Gastrocnemius medialis (tissue), 4 donors: ENCODE measurements around the gene UBE2L3. TPM values are rescaled to one million over a fixed set of nuclear protein-coding genes. Genes with fewer than 3 reads are reported as not detected.
A peak's percentile ranks its signal among the peaks of the same experiment; 100 is the strongest.

Experiments
- ATAC-seq, 2 donors: fragments of 150-250 bp; one replicate each; pipeline ENCODE4 v1.9.1; 2016
- DNase-seq, 2 donors: peaks; one replicate each; pipeline ENCODE4 v3.0.0-alpha.2; 2019
- H3K27ac ChIP-seq, 4 donors: fragments of 200-600 bp; sonication (generic); 1 replicate in 1 of 4; 2 replicates in 3 of 4; pipeline ENCODE4 v1.5.1; 2016 to 2018; ENCODE audit warnings: mild to moderate bottlenecking in 2 of 4, moderate library complexity in 1 of 4
- H3K27me3 ChIP-seq, 3 donors: fragments of 200-600 bp; sonication (generic) in 2 of 3; 1 replicate in 1 of 3; 2 replicates in 2 of 3; pipeline versions ENCODE4 v1.5.1 to v1.6.0; 2016 to 2019; ENCODE audit warnings: mild to moderate bottlenecking in 1 of 3, moderate library complexity in 1 of 3
- H3K36me3 ChIP-seq, 2 donors: fragments of 200-600 bp; sonication (generic) in 1 of 2; one replicate each; pipeline ENCODE4 v1.5.1; 2017 to 2018
- H3K4me1 ChIP-seq, 2 donors: fragments of 200-600 bp; sonication (generic) in 1 of 2; one replicate each; pipeline ENCODE4 v1.5.1; 2016 to 2017; ENCODE audit warnings: mild to moderate bottlenecking in 2 of 2
- H3K4me3 ChIP-seq, 4 donors: fragments of 200-600 bp; sonication (generic) in 3 of 4; 1 replicate in 1 of 4; 2 replicates in 3 of 4; pipeline ENCODE4 v1.5.1; 2016 to 2019; ENCODE audit warnings: mild to moderate bottlenecking in 2 of 4
- H3K9me3 ChIP-seq, 3 donors: fragments of 200-600 bp; sonication (generic) in 2 of 3; 1 replicate in 1 of 3; 2 replicates in 2 of 3; pipeline ENCODE4 v1.5.1; 2016 to 2019
- CTCF ChIP-seq, 5 experiments: fragments of 450-650 bp in 3 of 5; fragments of 200-600 bp in 2 of 5; sonication (generic) in 2 of 5; IDR thresholded peaks in 4 of 5; conservative IDR thresholded peaks in 1 of 5; 1 replicate in 4 of 5; 2 replicates in 1 of 5; pipeline ENCODE4 v1.5.1; 2016 to 2019; ENCODE audit warnings: antibody characterized with exemption in 5 of 5, mild to moderate bottlenecking in 3 of 5, moderate library complexity in 3 of 5
- POLR2A ChIP-seq, 2 donors: fragments of 450-650 bp; IDR thresholded peaks; one replicate each; pipeline ENCODE4 v1.6.1; 2017; ENCODE audit warnings: antibody characterized with exemption in 2 of 2, mild to moderate bottlenecking in 2 of 2, moderate library complexity in 2 of 2
- in situ Hi-C, 4 donors: fragments of 200-750 bp; cut with MboI; loops; one replicate each; pipeline versions ENCODE4 v1.15.0 to v1.8.0; 2017; ENCODE audit warnings: low sequenced_read_pairs in 4 of 4
- intact Hi-C: fragments of 100-400 bp; cut with DNase I; formaldehyde crosslinking; loops from one replicate; pipeline ENCODE4 v1.15.1; 2023; ENCODE audit warnings: low total_unique reads
- total RNA-seq, 4 donors: library from RNA; depleted of rRNA; stranded (reverse); fragments of >200 nt; gene quantifications; one replicate each; pipeline versions ENCODE4 v1.1.0 to v1.2.3, GENCODE V29; 2016

Gene UBE2L3
- total RNA-seq, 4 donors from 2014 or later: 61.5 to 88.7 (median 70.5) TPM

DNA sequence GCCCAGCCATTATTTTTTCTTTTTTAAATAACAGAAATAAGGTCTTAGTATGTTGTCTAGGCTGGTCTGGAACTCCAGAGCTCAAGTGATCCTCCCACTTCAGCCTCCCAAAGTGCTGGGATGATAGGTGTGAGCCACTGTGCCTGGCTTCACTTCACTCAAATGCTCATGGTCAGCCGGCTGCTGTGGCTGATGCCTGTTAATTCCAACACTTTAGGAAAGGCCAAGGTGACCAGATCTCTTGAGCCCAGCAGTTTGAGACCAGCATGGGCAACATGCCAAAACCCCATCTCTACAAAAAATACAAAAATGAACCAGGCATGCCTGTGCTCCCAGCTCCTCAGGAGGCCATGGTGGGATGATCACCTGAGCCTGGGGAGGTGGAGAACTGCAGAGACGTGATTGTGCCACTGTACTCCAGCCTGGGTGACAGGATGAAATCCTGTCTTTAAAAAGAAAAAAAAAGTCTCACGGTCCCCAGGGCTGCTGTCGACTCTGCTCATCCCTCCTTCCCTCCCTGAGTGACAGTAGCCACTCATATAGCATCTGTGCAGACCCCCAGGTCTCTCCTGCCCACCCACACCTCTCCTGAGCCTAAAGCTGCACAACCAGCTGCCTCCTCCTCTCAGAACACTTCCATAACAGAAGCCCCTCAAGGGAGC lies 58.7 kb downstream of the UBE2L3 start:
- no peak for DNase-seq
- H3K4me3 ChIP-seq: no peak overlapping the region
- in situ Hi-C loops: no loop called here
- no peaks in the 10 kb centered on the region for H3K27me3 ChIP-seq
- H3K36me3 ChIP-seq: no peaks in the 10 kb centered on the region
- no peak for ATAC-seq
- intact Hi-C loops: no loop called here
- no peak overlapping the region for H3K27ac ChIP-seq
- H3K4me1 ChIP-seq: peaks cover 27 to 41% of the 10 kb centered on the region in 2 donors
- no peaks in the 10 kb centered on the region for H3K9me3 ChIP-seq
- TF ChIP-seq CTCF (IDR thresholded peaks at IDR 0.05 in 4 of 5, conservative IDR thresholded peaks at IDR 0.05 in 1 of 5) (no peak), POLR2A (IDR thresholded peaks at IDR 0.05) (no peak)

- no peak overlapping the region for H3K4me3 ChIP-seq
- intact Hi-C loops (no loop called here), in situ Hi-C loops (no loop called here)
- H3K4me1 ChIP-seq: peaks cover 27 to 41% of the 10 kb centered on the region in 2 donors
- ATAC-seq (no peak), DNase-seq (no peak)
- H3K27ac ChIP-seq: no peak overlapping the region
- no peaks in the 10 kb centered on the region for H3K36me3 ChIP-seq
- no peaks in the 10 kb centered on the region for H3K27me3 ChIP-seq
- TF ChIP-seq CTCF (IDR thresholded peaks at IDR 0.05 in 4 of 5, conservative IDR thresholded peaks at IDR 0.05 in 1 of 5) (no peak), POLR2A (IDR thresholded peaks at IDR 0.05) (no peak)
- no peaks in the 10 kb centered on the region for H3K9me3 ChIP-seq
Measured at GRCh38 chr22:21626735-21627469, 59.4 kb downstream of the UBE2L3 start.

GRCh38 chr22:21628386-21629254 lies 61.1 kb downstream of the UBE2L3 start:
- in situ Hi-C loops: no loop called here

More at GRCh38 chr22:21628386-21629254, 61.1 kb downstream of the UBE2L3 start:
- Histone ChIP-seq H3K4me3 (peak overlapping the region in 3 of 4 donors; percentile 71 to 81 (median 75)), H3K9me3 (no peaks in the 10 kb centered on the region), H3K36me3 (no peaks in the 10 kb centered on the region), H3K27me3 (no peaks in the 10 kb centered on the region), H3K27ac (no peak overlapping the region), H3K4me1 (peaks cover 15 to 28% of the 10 kb centered on the region in 2 donors)
- TF ChIP-seq CTCF (IDR thresholded peaks at IDR 0.05 in 4 of 5, conservative IDR thresholded peaks at IDR 0.05 in 1 of 5): no peak
- no peak for TF ChIP-seq POLR2A (IDR thresholded peaks at IDR 0.05)
- DNase-seq: no peak
- no peak for ATAC-seq
- intact Hi-C loops: no loop called here
